GM20000 (cell line): ENCODE data around the gene MBOAT7.

Experiments used
- DNase-seq: peaks from one replicate; pipeline ENCODE4 v3.0.0; 2012; ENCODE audit warnings: low spot score
- TF ChIP-seq, protein P1 (sequence below): IDR thresholded peaks from 2 replicates; pipeline ENCODE4 v1.5.1; 2012; ENCODE audit warnings: mild to moderate bottlenecking, control low read depth; ENCODE audit errors: extremely low read depth, missing control alignments

MBOAT7 gene

DNA sequence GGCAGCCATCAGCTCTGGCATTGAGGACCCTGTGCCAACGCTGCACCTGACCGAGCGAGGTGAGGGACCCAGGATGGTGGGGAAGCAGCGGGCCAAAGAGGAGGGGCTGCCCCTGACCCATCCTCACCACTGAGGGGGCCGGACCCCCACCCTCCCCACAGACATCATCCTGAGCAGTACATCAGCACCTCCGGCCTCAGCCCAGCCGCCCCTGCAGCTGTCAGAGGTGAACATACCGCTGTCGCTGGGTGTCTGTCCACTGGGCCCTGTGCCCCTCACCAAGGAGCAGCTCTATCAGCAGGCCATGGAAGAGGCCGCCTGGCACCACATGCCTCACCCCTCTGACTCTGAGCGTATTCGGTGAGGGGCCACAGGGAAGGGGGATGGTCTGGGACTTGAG is 37.1 kb downstream of the MBOAT7 start:
- TF ChIP-seq, protein P1, sequence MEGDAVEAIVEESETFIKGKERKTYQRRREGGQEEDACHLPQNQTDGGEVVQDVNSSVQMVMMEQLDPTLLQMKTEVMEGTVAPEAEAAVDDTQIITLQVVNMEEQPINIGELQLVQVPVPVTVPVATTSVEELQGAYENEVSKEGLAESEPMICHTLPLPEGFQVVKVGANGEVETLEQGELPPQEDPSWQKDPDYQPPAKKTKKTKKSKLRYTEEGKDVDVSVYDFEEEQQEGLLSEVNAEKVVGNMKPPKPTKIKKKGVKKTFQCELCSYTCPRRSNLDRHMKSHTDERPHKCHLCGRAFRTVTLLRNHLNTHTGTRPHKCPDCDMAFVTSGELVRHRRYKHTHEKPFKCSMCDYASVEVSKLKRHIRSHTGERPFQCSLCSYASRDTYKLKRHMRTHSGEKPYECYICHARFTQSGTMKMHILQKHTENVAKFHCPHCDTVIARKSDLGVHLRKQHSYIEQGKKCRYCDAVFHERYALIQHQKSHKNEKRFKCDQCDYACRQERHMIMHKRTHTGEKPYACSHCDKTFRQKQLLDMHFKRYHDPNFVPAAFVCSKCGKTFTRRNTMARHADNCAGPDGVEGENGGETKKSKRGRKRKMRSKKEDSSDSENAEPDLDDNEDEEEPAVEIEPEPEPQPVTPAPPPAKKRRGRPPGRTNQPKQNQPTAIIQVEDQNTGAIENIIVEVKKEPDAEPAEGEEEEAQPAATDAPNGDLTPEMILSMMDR: no peak
- DNase-seq: no peak

- TF ChIP-seq, protein P1: no peak
- no peak for DNase-seq
Observed at GRCh38 chr19:54151362-54152035, 37.9 kb downstream of the MBOAT7 start.

- DNase-seq: no peak
- TF ChIP-seq, protein P1: no peak
Observed at GRCh38 chr19:54149021-54149812, 40.2 kb downstream of the MBOAT7 start.

DNA sequence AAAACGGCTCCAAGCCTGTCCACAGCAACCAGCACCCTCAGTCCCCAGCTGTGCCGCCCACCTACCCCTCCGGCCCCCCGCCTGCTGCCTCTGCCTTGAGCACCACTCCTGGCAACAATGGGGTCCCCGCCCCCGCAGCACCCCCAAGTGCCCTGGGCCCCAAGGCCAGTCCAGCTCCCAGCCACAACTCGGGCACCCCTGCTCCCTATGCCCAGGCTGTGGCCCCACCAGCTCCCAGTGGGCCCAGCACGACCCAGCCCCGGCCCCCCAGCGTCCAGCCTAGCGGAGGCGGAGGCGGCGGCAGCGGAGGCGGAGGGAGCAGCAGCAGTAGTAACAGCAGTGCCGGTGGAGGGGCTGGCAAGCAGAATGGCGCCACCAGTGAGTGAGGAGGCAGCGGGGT is 41.2 kb downstream of the MBOAT7 start:
- DNase-seq: no peak
- TF ChIP-seq, protein P1: no peak

- DNase-seq: no peak
- TF ChIP-seq, protein P1: no peak
Observed at GRCh38 chr19:54147676-54148075, 41.7 kb downstream of the MBOAT7 start.

DNA sequence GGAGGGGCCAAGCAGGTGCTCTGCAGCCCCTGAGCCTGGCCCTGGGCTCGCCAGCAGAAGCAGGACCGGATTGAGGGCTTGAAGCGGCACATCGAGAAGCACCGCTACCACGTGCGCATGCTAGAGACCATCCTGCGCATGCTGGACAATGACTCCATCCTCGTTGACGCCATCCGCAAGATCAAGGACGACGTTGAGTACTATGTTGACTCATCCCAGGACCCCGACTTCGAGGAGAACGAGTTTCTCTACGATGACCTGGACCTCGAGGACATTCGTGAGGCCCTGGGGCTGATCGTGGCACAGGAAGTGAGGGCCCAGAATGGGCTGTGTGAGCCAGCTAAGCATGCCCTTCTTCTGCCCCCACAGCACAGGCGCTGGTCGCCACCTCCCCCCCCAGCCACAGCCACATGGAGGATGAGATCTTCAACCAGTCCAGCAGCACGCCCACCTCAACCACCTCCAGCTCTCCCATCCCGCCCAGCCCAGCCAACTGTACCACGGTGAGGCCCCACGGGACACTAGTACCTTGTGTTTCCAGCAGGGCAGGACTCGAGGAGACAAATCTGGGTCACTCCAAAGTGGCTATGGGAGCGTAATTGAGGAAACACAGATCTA is 43.7 kb downstream of the MBOAT7 start:
- TF ChIP-seq, protein P1: no peak
- no peak for DNase-seq
